Sigmoid colon (tissue), 7 donors: ENCODE measurements around the gene ATRX. TPM values are rescaled to one million over a fixed set of nuclear protein-coding genes. Genes with fewer than 3 reads are reported as not detected.

Experiments used
- DNase-seq: peaks from one replicate; pipeline ENCODE4 v3.0.0-alpha.2; 2019
- H3K27ac ChIP-seq, 4 donors: fragments of 200-600 bp; sonication (generic); one replicate each; pipeline ENCODE4 v1.5.1; 2016 to 2019; ENCODE audit warnings: mild to moderate bottlenecking in 1 of 4
- H3K27me3 ChIP-seq, 3 donors: fragments of 200-600 bp; sonication (generic); one replicate each; pipeline ENCODE4 v1.5.1; 2019; ENCODE audit warnings: mild to moderate bottlenecking in 1 of 3
- H3K36me3 ChIP-seq, 4 donors: fragments of 200-600 bp; sonication (generic); one replicate each; pipeline ENCODE4 v1.5.1; 2016 to 2019
- H3K4me1 ChIP-seq, 4 donors: fragments of 200-600 bp; sonication (generic); one replicate each; pipeline ENCODE4 v1.5.1; 2017 to 2019
- H3K4me3 ChIP-seq, 4 donors: fragments of 200-600 bp; sonication (generic); one replicate each; pipeline ENCODE4 v1.5.1; 2017 to 2019; ENCODE audit warnings: mild to moderate bottlenecking in 2 of 4, moderate library complexity in 1 of 4
- H3K9me3 ChIP-seq, 4 donors: fragments of 200-600 bp in 3 of 4; sonication (generic) in 3 of 4; one replicate each; pipeline versions ENCODE4 v1.5.1 to v1.6.1; 2013 to 2019
- CTCF ChIP-seq, 4 experiments: fragments of 450-650 bp in 3 of 4; fragments of 200-600 bp in 1 of 4; IDR thresholded peaks; one replicate each; pipeline ENCODE4 v1.5.1; 2016 to 2019; ENCODE audit warnings: antibody characterized with exemption in 4 of 4, mild to moderate bottlenecking in 3 of 4, moderate library complexity in 2 of 4
- EP300 ChIP-seq, 4 donors: sonication (generic); formaldehyde crosslinking; IDR thresholded peaks; one replicate each; pipeline ENCODE4 v1.6.1; 2017; ENCODE audit warnings: antibody characterized with exemption in 4 of 4
- POLR2A ChIP-seq, 2 donors: fragments of 450-650 bp; IDR thresholded peaks; one replicate each; pipeline ENCODE4 v1.6.1; 2016; ENCODE audit warnings: antibody characterized with exemption in 2 of 2, mild to moderate bottlenecking in 2 of 2, moderate library complexity in 2 of 2
- POLR2AphosphoS5 ChIP-seq, 4 donors: sonication (generic); formaldehyde crosslinking; IDR thresholded peaks; one replicate each; pipeline ENCODE4 v1.6.1; 2017; ENCODE audit warnings: antibody characterized with exemption in 4 of 4
- WGBS, 2 donors: extraction: QIAGEN DNeasy Blood & Tissue Kit; methylation state at CpG; one replicate each; pipeline ENCODE4 v1.1.7; 2013; 5-methylcytosine and 5-hydroxymethylcytosine counted together
- intact Hi-C: fragments of 100-400 bp; cut with DNase I; formaldehyde crosslinking; loops from one replicate; pipeline ENCODE4 v1.15.1; 2023
- polyA plus RNA-seq, 3 donors: library from polyadenylated mRNA; stranded (reverse); fragments of 200-250 nt; gene quantifications; one replicate each; pipeline ENCODE4 v1.2.3, GENCODE V29; 2013
- total RNA-seq, 4 donors: library from RNA; depleted of rRNA; stranded (reverse); fragments of >200 nt; gene quantifications; one replicate each; pipeline ENCODE4 v1.1.0, GENCODE V29; 2016
- donor health status: healthy with polysubstance abuse.
- donor health status: Bipolar disorder and iron deficiency.
- donor health status: healthy.

ATRX gene
- total and polyA plus RNA-seq, 7 donors = 4.6 to 142 (median 102) TPM

GRCh38 chrX:77658886-77659285 is 127.1 kb downstream of the ATRX start:
- Histone ChIP-seq H3K27ac (no peak overlapping the region), H3K9me3 (no peaks in the 10 kb centered on the region), H3K36me3 (peaks cover 0 to 12% (median 2%) of the 10 kb centered on the region in 4 donors), H3K4me3 (no peak overlapping the region), H3K27me3 (no peaks in the 10 kb centered on the region), H3K4me1 (no peaks in the 10 kb centered on the region)
- TF ChIP-seq POLR2AphosphoS5 (IDR thresholded peaks at IDR 0.05) (no peak), POLR2A (IDR thresholded peaks at IDR 0.05) (no peak), CTCF (IDR thresholded peaks at IDR 0.05) (no peak), EP300 (IDR thresholded peaks at IDR 0.05) (no peak)
- no peak for DNase-seq
- intact Hi-C loops = no loop called here
- 36 to 79% methylated on average over 3 of the region's 3 CpGs for WGBS, 2 donors

- no peak for TF ChIP-seq EP300 (IDR thresholded peaks at IDR 0.05)
- no peak for TF ChIP-seq POLR2A (IDR thresholded peaks at IDR 0.05)
- no peak for TF ChIP-seq POLR2AphosphoS5 (IDR thresholded peaks at IDR 0.05)
- no peak for TF ChIP-seq CTCF (IDR thresholded peaks at IDR 0.05)
- H3K9me3 ChIP-seq = no peaks in the 10 kb centered on the region
- no peak for DNase-seq
- H3K4me3 ChIP-seq = no peak overlapping the region
- no peaks in the 10 kb centered on the region for H3K4me1 ChIP-seq
- WGBS, 2 donors = 95 to 97% methylated on average over 5 of the region's 5 CpGs
- peaks cover 0 to 21% (median 0%) of the 10 kb centered on the region in 4 donors for H3K36me3 ChIP-seq
- intact Hi-C loops = no loop called here
- H3K27me3 ChIP-seq = no peaks in the 10 kb centered on the region
- H3K27ac ChIP-seq = no peak overlapping the region
Observed at GRCh38 chrX:77652095-77652494, 133.9 kb downstream of the ATRX start.

- intact Hi-C loops = no loop called here
Observed at GRCh38 chrX:77640702-77641101, 145.3 kb downstream of the ATRX start.

GRCh38 chrX:77639820-77640219 is 146.2 kb downstream of the ATRX start:
- H3K9me3 ChIP-seq = no peaks in the 10 kb centered on the region
- WGBS, 2 donors = 97 to 100% methylated on average over 1 of the region's 1 CpG
- no peak for DNase-seq
- peaks cover 0 to 14% (median 0%) of the 10 kb centered on the region in 4 donors for H3K36me3 ChIP-seq
- no peak overlapping the region for H3K27ac ChIP-seq
- no peaks in the 10 kb centered on the region for H3K4me1 ChIP-seq
- no peak overlapping the region for H3K4me3 ChIP-seq
- no peak for TF ChIP-seq CTCF (IDR thresholded peaks at IDR 0.05)
- H3K27me3 ChIP-seq = no peaks in the 10 kb centered on the region
- intact Hi-C loops = no loop called here

More at GRCh38 chrX:77640702-77641101, 145.3 kb downstream of the ATRX start:
- Histone ChIP-seq H3K27ac (no peak overlapping the region), H3K4me1 (no peaks in the 10 kb centered on the region), H3K9me3 (no peaks in the 10 kb centered on the region), H3K27me3 (no peaks in the 10 kb centered on the region), H3K4me3 (no peak overlapping the region), H3K36me3 (peaks cover 0 to 17% (median 0%) of the 10 kb centered on the region in 4 donors)
- TF ChIP-seq POLR2A (IDR thresholded peaks at IDR 0.05) (no peak), EP300 (IDR thresholded peaks at IDR 0.05) (no peak), POLR2AphosphoS5 (IDR thresholded peaks at IDR 0.05) (no peak)
- DNase-seq = no peak
- WGBS, 2 donors = 91 to 93% methylated on average over 4 of the region's 4 CpGs

- H3K27ac ChIP-seq = no peak overlapping the region
- intact Hi-C loops = no loop called here
- no peaks in the 10 kb centered on the region for H3K27me3 ChIP-seq
- DNase-seq = no peak
- H3K4me3 ChIP-seq = no peak overlapping the region
- no peaks in the 10 kb centered on the region for H3K9me3 ChIP-seq
- peaks cover 0 to 19% (median under 1%) of the 10 kb centered on the region in 4 donors for H3K36me3 ChIP-seq
- TF ChIP-seq CTCF (IDR thresholded peaks at IDR 0.05) (no peak), POLR2AphosphoS5 (IDR thresholded peaks at IDR 0.05) (no peak), EP300 (IDR thresholded peaks at IDR 0.05) (no peak), POLR2A (IDR thresholded peaks at IDR 0.05) (no peak)
- WGBS, 2 donors = 93 to 97% methylated on average over 8 of the region's 8 CpGs
- no peaks in the 10 kb centered on the region for H3K4me1 ChIP-seq
Observed at GRCh38 chrX:77638397-77638796, 147.6 kb downstream of the ATRX start.
